ENCODE measurements around the gene GTF2E1.

GTF2E1 gene

DNA sequence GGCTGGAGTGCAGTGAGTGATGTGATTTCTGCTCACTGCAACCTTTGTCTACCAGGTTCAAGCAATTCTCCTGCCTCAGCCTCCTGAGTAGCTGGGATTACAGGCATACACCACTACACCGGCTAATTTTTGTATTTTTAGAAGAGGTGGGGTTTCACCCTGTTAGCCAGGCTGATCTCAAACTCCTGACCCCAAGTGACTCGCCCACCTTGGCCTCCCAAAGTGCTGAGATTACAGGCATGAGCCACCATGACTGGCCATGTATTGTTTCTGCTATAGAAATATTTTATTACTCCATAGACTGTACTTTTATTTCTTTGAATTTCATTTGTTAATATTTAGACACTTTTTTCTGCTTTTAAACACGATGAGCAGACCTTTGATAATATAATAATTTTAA lies 60.4 kb downstream of the GTF2E1 start:
- TF ChIP-seq, protein P1, sequence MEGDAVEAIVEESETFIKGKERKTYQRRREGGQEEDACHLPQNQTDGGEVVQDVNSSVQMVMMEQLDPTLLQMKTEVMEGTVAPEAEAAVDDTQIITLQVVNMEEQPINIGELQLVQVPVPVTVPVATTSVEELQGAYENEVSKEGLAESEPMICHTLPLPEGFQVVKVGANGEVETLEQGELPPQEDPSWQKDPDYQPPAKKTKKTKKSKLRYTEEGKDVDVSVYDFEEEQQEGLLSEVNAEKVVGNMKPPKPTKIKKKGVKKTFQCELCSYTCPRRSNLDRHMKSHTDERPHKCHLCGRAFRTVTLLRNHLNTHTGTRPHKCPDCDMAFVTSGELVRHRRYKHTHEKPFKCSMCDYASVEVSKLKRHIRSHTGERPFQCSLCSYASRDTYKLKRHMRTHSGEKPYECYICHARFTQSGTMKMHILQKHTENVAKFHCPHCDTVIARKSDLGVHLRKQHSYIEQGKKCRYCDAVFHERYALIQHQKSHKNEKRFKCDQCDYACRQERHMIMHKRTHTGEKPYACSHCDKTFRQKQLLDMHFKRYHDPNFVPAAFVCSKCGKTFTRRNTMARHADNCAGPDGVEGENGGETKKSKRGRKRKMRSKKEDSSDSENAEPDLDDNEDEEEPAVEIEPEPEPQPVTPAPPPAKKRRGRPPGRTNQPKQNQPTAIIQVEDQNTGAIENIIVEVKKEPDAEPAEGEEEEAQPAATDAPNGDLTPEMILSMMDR (IDR thresholded peaks at IDR 0.05; ENCODE audit: insufficient read depth, low read length, poor library complexity, severe bottlenecking) = no peak
- no peak for DNase-seq (ENCODE audit: extremely low read depth, insufficient read length)

DNA sequence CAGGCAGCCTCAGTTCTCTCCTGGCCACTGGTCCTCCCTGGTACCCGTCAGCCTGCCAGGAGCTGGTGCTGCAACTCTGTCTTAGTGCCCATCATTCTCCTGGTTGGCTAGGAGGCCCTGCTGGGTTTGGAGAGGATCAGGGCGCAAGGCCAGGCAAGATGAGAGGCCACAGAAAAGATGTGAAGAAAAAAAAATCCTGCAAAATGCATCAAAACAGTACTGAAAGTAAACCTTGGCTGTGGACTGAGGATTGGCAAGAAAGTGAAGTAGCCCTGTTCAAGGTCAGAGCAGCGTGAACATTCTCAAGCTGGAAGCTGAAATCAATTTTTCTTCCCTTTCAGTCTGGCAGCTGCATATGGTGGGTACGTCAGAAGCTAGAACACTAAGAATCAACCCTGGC lies 74.2 kb downstream of the GTF2E1 start:
- Histone ChIP-seq H3K4me3 (replicated peaks; ENCODE audit: low read depth, low read length) (no peak overlapping the region), H3K36me3 (ENCODE audit: control insufficient read depth, insufficient read depth, low read length) (no peaks in the 10 kb centered on the region), H3K27me3 (replicated peaks; ENCODE audit: control insufficient read depth, insufficient read depth, low read length) (no peaks in the 10 kb centered on the region)
- no peak for DNase-seq (ENCODE audit: extremely low read depth, insufficient read length)
- TF ChIP-seq, protein P1 (IDR thresholded peaks at IDR 0.05; ENCODE audit: insufficient read depth, low read length, poor library complexity, severe bottlenecking) = no peak

More for the DNA sequence above, 60.4 kb downstream of the GTF2E1 start:
- Histone ChIP-seq H3K36me3 (ENCODE audit: control insufficient read depth, insufficient read depth, low read length) (no peaks in the 10 kb centered on the region), H3K4me3 (replicated peaks; ENCODE audit: low read depth, low read length) (no peak overlapping the region), H3K27me3 (replicated peaks; ENCODE audit: control insufficient read depth, insufficient read depth, low read length) (no peaks in the 10 kb centered on the region)

DNA sequence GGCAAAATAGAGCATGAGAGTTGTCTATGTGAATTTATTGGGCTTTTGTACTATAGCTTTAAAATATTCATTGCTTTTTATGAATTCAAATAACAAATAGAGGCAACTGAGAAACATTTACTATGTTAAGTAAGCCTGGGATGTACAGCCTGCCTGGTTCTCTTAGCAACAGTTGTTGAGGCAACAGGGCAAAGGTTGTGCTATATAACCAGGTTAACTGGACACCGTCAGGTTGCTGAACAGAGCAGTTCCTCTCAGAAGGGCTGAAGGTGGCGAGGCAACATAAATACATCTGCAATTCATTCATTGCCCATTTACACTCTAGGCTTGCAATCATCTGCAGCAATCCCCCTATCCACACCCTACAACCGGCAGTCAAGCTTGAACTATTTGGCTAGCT lies 78.2 kb downstream of the GTF2E1 start:
- DNase-seq (ENCODE audit: extremely low read depth, insufficient read length) = no peak
- Histone ChIP-seq H3K36me3 (ENCODE audit: control insufficient read depth, insufficient read depth, low read length) (no peaks in the 10 kb centered on the region), H3K4me3 (replicated peaks; ENCODE audit: low read depth, low read length) (no peak overlapping the region), H3K27me3 (replicated peaks; ENCODE audit: control insufficient read depth, insufficient read depth, low read length) (no peaks in the 10 kb centered on the region)
- TF ChIP-seq, protein P1 (IDR thresholded peaks at IDR 0.05; ENCODE audit: insufficient read depth, low read length, poor library complexity, severe bottlenecking) = no peak

DNA sequence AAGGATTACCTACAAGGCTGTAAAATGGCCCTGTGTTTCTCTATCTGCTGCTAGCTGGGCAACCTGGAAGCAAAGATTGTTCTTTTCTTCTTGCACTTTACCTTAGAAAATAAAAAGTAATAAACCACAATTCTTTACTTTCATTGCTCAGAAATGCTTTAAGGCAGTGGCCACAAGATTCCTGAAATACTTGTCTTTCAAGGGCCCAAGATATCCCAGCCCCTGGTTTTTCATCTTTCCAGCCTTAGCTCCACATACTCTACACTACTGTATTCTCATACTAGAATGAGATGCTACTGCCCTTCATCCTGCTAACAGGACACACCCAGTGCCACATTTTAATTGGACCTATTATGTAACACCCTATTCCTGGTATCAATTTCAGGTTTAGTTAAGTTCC lies 78.9 kb downstream of the GTF2E1 start:
- H3K4me3 ChIP-seq (replicated peaks; ENCODE audit: low read depth, low read length) = no peak overlapping the region
- DNase-seq (ENCODE audit: extremely low read depth, insufficient read length) = no peak
- no peaks in the 10 kb centered on the region for H3K27me3 ChIP-seq (replicated peaks; ENCODE audit: control insufficient read depth, insufficient read depth, low read length)
- TF ChIP-seq, protein P1 (IDR thresholded peaks at IDR 0.05; ENCODE audit: insufficient read depth, low read length, poor library complexity, severe bottlenecking) = no peak
- no peaks in the 10 kb centered on the region for H3K36me3 ChIP-seq (ENCODE audit: control insufficient read depth, insufficient read depth, low read length)

DNA sequence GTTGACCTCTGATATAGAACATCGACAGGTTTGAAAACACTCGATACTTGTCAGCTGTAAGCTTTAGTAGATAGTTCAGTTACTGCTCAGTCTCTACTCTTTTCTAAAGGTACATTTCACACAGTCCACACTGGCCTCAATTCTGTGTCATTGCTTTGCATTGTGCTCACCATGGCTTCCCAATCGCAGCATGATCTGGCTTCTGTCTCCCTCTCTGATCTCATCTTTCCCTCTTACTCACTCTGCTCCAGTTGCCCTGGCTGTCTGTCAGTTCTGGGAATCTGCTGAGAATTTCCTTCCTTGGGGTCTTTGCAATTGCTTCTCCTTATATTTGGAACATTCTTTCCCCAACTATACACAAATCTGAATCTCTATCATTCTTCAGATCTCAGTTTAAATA lies 80.6 kb downstream of the GTF2E1 start:
- no peak for DNase-seq (ENCODE audit: extremely low read depth, insufficient read length)
- Histone ChIP-seq H3K4me3 (replicated peaks; ENCODE audit: low read depth, low read length) (no peak overlapping the region), H3K27me3 (replicated peaks; ENCODE audit: control insufficient read depth, insufficient read depth, low read length) (no peaks in the 10 kb centered on the region), H3K36me3 (ENCODE audit: control insufficient read depth, insufficient read depth, low read length) (no peaks in the 10 kb centered on the region)
- TF ChIP-seq, protein P1 (IDR thresholded peaks at IDR 0.05; ENCODE audit: insufficient read depth, low read length, poor library complexity, severe bottlenecking) = no peak

DNA sequence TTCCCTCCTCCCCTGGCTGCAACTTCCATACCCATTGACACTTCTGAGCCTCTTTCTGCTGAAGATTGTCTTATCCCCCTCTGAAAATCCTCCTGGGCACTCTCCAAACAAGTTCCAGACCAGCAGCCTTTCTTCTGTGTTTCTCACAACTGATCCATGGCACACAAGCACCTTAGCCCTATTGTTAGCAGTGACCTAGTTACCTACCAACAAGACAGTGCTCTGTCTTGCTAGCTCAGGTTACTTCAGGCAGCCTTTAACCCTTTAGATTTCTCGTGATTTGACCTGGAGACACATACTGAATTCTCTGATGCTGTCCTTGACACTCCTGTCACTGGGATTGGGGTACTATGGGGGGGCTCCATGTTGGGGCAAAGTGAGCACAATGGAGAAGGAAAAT lies 82.1 kb downstream of the GTF2E1 start:
- no peak for DNase-seq (ENCODE audit: extremely low read depth, insufficient read length)
- Histone ChIP-seq H3K36me3 (ENCODE audit: control insufficient read depth, insufficient read depth, low read length) (no peaks in the 10 kb centered on the region), H3K27me3 (replicated peaks; ENCODE audit: control insufficient read depth, insufficient read depth, low read length) (no peaks in the 10 kb centered on the region), H3K4me3 (replicated peaks; ENCODE audit: low read depth, low read length) (no peak overlapping the region)
- TF ChIP-seq, protein P1 (IDR thresholded peaks at IDR 0.05; ENCODE audit: insufficient read depth, low read length, poor library complexity, severe bottlenecking) = no peak

Data from GM06990 (cell line).